ENCODE results near the gene UNC13A.
"Not testable (repeated sequence)": the region's sequence is repeated elsewhere in the genome, so short reads cannot be mapped to it uniquely, and the experiment has no call there.

UNC13A gene

GRCh38 chr19:17560205-17560595 lies 128.0 kb downstream of the UNC13A start:
- DNase-seq = no peak

- no peak for DNase-seq
Observed at GRCh38 chr19:17557466-17557865, 130.7 kb downstream of the UNC13A start.

GRCh38 chr19:17556995-17557394 lies 131.2 kb downstream of the UNC13A start:
- no peak for DNase-seq

GRCh38 chr19:17555929-17556813 lies 132.0 kb downstream of the UNC13A start:
- DNase-seq = no peak

- DNase-seq = peak; percentile 52 to 91
Observed at GRCh38 chr19:17555480-17555928, 132.7 kb downstream of the UNC13A start, which contains the start of gene COLGALT1. Gene COLGALT1, plus strand, starts transcription at chr19:17555649. Its CDS starts 65 bp downstream, at chr19:17555714.

- DNase-seq = no peak
Observed at GRCh38 chr19:17554968-17555479, 133.1 kb downstream of the UNC13A start.

- DNase-seq = no peak
Observed at GRCh38 chr19:17553256-17553655, 134.9 kb downstream of the UNC13A start.

GRCh38 chr19:17552735-17553134 lies 135.4 kb downstream of the UNC13A start:
- DNase-seq = not testable (repeated sequence)

All from NCI-H187 (cell line).